ENCODE results near the gene PPP1CA. TPM values are rescaled to one million over a fixed set of nuclear protein-coding genes. Genes with fewer than 3 reads are reported as not detected.

PPP1CA gene
- total RNA-seq, 3 donors from 2014 or later (not counting 1 experiment from before 2014, with no cell fraction given), result 222 to 245 (median 233) TPM

- Histone ChIP-seq H3K4me3 (ENCODE audit: low read length) (peak overlapping the region; percentile 73), H3K4me1 (ENCODE audit: control insufficient read depth, insufficient read depth, low read length) (peaks cover 70% of the 10 kb centered on the region), H3K27me3 (ENCODE audit: control insufficient read depth, insufficient read depth, low read length) (no peaks in the 10 kb centered on the region), H3K9me3 (ENCODE audit: control insufficient read depth, insufficient read depth, low read length) (no peaks in the 10 kb centered on the region), H3K27ac (ENCODE audit: low read length) (peak overlapping the region; percentile 97), H3K36me3 (ENCODE audit: control insufficient read depth, insufficient read depth, low read length) (no peaks in the 10 kb centered on the region)
- peaks cover 23 to 41% of the 10 kb centered on the region in 2 donors for H3K4me1 Mint-ChIP-seq
- H3K9me3 Mint-ChIP-seq, result no peaks in the 10 kb centered on the region
- DNase-seq (peak in 1 of 2 donors; percentile 85), ATAC-seq (peak; percentile 48 to 71 (median 50))
- intact Hi-C loops (cut with micrococcal nuclease), result loop anchor here (1.0 kb wide), 2 partner anchors 35 to 156 kb away; partner anchors contain the start of gene CDK2AP2
- WGBS (ENCODE audit: insufficient coverage), result 13% methylated on average over 25 of the region's 25 CpGs
- H3K4me3 Mint-ChIP-seq, result peak overlapping the region; percentile 97
- H3K27me3 Mint-ChIP-seq (ENCODE audit: low read depth in 2 of 2), result no peaks in the 10 kb centered on the region
- H3K36me3 Mint-ChIP-seq, result no peaks in the 10 kb centered on the region
- peak overlapping the region; percentile 96 to 99 for H3K27ac Mint-ChIP-seq
- no peak for TF ChIP-seq CTCF (IDR thresholded peaks at IDR 0.05)
Observed at GRCh38 chr11:67352546-67353316, 48.9 kb downstream of the PPP1CA start.

- peak overlapping the region; percentile 64 to 99 for H3K27ac Mint-ChIP-seq
- peak overlapping the region; percentile 72 for H3K4me3 Mint-ChIP-seq
- Histone ChIP-seq H3K9me3 (ENCODE audit: control insufficient read depth, insufficient read depth, low read length) (no peaks in the 10 kb centered on the region), H3K4me3 (ENCODE audit: low read length) (no peak overlapping the region), H3K4me1 (ENCODE audit: control insufficient read depth, insufficient read depth, low read length) (peaks cover 58% of the 10 kb centered on the region), H3K36me3 (ENCODE audit: control insufficient read depth, insufficient read depth, low read length) (no peaks in the 10 kb centered on the region), H3K27me3 (ENCODE audit: control insufficient read depth, insufficient read depth, low read length) (no peaks in the 10 kb centered on the region), H3K27ac (ENCODE audit: low read length) (peak overlapping the region; percentile 51)
- peak; percentile 92 for TF ChIP-seq CTCF (IDR thresholded peaks at IDR 0.05)
- no peaks in the 10 kb centered on the region for H3K36me3 Mint-ChIP-seq
- peak; percentile 67 to 93 for DNase-seq
- no peaks in the 10 kb centered on the region for H3K27me3 Mint-ChIP-seq (ENCODE audit: low read depth in 2 of 2)
- peak in 1 of 3 donors; percentile 13 for ATAC-seq
- no peaks in the 10 kb centered on the region for H3K9me3 Mint-ChIP-seq
- H3K4me1 Mint-ChIP-seq, result peaks cover 16 to 37% of the 10 kb centered on the region in 2 donors
- intact Hi-C loops (cut with micrococcal nuclease), result loop anchor here (1.0 kb wide), 1 partner anchor 31 kb away; no protein-coding TSS in a partner anchor
- WGBS (ENCODE audit: insufficient coverage), result 56% methylated on average over 11 of the region's 11 CpGs
Observed at GRCh38 chr11:67351275-67352005, 50.2 kb downstream of the PPP1CA start.

- Mint-ChIP-seq H3K27me3 (ENCODE audit: low read depth in 2 of 2) (no peaks in the 10 kb centered on the region), H3K27ac (no peak overlapping the region), H3K4me1 (peaks cover 16 to 39% of the 10 kb centered on the region in 2 donors), H3K9me3 (no peaks in the 10 kb centered on the region), H3K4me3 (no peak overlapping the region), H3K36me3 (no peaks in the 10 kb centered on the region)
- DNase-seq, result no peak
- Histone ChIP-seq H3K4me1 (ENCODE audit: control insufficient read depth, insufficient read depth, low read length) (peaks cover 43% of the 10 kb centered on the region), H3K27ac (ENCODE audit: low read length) (no peak overlapping the region), H3K36me3 (ENCODE audit: control insufficient read depth, insufficient read depth, low read length) (no peaks in the 10 kb centered on the region), H3K4me3 (ENCODE audit: low read length) (no peak overlapping the region), H3K9me3 (ENCODE audit: control insufficient read depth, insufficient read depth, low read length) (no peaks in the 10 kb centered on the region), H3K27me3 (ENCODE audit: control insufficient read depth, insufficient read depth, low read length) (no peaks in the 10 kb centered on the region)
- no peak for ATAC-seq
- TF ChIP-seq CTCF (IDR thresholded peaks at IDR 0.05), result no peak
- WGBS (ENCODE audit: insufficient coverage), result 77% methylated on average over 4 of the region's 4 CpGs
- intact Hi-C loops (cut with micrococcal nuclease), result no loop called here
Observed at GRCh38 chr11:67349928-67350465, 51.7 kb downstream of the PPP1CA start.
